ENCODE measurements around the gene ASTN2.

Gene ASTN2

DNA sequence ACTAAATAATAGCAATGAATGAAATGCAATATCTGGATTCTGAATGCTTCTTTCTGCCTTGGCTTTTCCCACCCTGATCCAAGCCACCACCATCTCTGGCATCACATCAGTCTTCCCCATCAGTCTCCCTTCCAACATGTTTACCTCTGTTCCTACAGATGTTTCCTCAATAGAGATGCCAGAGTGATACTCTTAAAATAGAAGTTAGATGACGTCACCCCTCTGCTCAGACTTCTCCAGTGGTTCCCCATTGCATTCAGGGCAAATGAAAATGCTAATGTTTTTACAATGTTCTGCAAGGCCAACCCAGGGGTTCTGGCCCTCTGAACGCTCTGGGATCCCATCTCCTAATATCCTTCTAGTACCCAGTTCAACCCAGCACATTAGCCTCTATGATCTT, 422.0 kb downstream of the ASTN2 start:
- no peak for DNase-seq

DNA sequence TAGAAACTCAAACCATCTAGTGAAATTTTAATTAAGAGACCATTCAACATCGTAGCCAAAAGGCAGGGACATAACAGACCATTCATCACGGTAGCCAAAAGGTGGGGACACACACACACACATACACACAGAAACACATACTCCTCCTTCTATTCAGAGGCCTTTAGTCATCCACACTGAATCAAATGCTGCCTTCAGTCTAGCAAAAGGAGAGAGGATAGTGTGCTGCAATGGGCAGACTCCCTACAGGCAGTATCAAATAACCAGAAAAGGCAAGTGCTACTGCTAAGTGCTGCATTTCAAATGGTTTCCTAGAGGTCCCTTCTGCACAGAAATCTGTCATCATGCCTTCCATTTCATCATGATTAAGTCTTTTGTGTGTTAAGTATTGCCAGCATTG, 423.8 kb downstream of the ASTN2 start:
- no peak for DNase-seq

- no peak for DNase-seq
Measured at GRCh38 chr9:116990592-116990991, 424.3 kb downstream of the ASTN2 start.

DNA sequence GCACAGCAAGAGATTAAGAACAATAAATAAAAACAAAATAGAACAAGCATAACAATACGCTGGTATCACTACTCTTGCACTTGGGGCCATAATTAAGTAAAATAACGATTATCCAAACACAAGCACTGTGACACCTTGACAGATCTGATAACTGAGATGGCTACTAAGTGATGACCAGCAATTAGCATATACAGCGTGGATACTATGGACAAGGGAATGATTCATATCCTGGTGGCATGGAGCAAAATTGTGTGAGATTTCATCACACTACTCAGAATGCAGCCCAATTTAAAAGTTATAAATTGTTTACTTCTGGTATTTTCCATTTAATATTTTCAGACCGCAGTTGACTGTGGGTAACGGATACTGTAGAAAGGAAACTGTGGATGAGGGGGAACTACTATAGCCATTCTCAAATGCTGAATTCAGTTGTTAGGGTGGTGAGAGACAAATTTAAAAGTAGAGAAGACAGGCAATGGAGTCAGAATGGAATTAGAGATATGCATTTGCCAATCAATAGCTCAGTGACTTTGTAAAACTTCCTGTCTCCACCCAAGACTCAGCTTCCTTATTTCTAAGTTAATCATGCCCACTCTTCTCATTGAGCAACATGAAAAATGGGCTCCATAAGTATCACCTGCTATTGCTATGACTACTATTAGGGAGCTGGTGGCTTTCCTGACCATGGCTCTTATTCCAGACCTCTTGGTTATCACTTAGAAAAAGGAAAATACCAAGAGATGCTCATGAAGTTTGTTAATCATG, 427.0 kb downstream of the ASTN2 start:
- no peak for DNase-seq

- no peak for DNase-seq
Measured at GRCh38 chr9:116986015-116986414, 428.8 kb downstream of the ASTN2 start.

DNA sequence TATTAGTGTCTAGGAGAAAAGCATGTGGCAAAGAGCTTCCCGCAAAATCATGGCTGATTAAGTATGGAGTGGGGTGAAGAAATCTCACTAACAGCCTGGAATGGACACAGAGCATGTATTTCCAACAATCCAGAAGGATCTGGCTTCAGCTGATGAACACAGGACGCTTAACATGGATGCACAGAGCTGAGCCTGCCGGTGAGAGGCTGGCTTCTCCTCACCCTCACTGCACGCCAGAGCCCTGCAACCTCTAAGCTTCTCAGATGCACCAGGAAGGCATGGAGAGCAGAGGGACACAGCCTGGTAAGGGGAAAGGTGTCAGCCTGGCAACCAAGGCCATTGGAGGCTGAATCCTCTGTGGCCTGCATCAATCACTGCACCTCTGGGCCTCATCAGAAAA, 429.3 kb downstream of the ASTN2 start:
- DNase-seq, result no peak

- no peak for DNase-seq
Measured at GRCh38 chr9:116984111-116984510, 430.7 kb downstream of the ASTN2 start.

DNA sequence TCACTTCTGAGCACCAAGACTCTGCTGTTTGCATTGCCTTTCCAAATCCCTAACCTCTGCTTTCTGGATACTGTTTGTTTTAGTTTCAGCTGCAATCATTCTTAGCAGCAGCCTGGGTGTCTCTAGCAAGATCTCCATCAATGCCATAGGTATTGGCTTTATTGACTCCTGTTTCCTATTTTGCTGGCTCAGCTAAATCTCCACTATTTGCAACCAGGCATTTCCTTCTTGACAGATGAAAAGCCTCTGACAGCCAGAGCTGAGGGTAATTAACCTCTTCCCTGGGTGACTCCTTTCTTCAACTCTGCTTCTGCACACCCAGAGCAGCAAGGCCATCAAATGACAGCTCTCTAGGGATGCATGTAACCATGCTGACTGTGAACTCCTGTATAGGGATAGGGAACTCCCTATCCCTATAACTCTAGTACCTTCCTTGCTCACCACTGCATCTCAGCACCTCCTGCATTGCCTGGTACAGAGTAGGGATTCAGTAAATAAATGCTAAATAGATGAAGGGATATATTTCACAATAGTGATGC, 434.2 kb downstream of the ASTN2 start:
- DNase-seq, result no peak

GRCh38 chr9:116979456-116979855, 435.4 kb downstream of the ASTN2 start:
- no peak for DNase-seq

DNA sequence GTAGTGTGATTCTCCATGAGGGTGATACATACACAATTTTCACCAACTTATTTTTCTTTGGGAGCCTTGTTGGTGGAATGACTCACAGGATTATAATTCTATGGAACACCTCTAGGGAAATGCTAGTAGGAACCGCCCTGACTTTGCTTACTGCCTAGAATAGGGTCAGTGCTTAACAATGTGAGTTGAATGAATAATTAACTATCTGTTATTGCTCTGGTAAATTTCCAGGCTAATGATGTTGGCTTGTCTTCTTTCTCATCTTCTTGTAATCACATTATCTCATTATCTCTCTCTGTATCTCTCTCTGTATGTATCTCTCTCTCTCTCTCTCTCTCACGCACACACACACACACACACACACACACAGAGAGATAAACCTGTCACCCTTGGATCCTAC, 436.7 kb downstream of the ASTN2 start:
- no peak for DNase-seq

GRCh38 chr9:116975126-116975525, 439.7 kb downstream of the ASTN2 start:
- DNase-seq, result no peak

- DNase-seq, result no peak
Measured at GRCh38 chr9:116966199-116966598, 448.7 kb downstream of the ASTN2 start.

- DNase-seq, result no peak
Measured at GRCh38 chr9:116964258-116964657, 450.6 kb downstream of the ASTN2 start.

DNA sequence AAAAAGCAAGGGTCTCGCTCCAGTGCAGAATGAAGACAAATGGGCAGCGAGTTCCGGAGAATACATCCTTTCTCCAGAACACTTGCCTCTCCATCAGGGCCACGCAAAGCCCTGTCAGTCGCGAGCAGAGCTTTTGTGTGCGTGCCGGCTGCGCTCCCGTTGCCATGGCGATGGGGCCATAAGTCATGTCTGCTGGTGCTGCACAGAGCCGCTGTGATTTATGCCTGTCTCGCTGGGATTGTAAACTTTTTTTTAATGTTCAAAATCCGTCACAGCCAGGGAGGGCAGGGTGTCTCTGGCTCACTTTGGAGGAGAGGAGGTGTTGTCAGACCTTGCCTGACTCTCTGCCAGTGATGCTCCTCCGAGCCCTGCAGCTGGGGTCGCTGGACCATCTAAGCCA, 455.0 kb downstream of the ASTN2 start:
- DNase-seq, result peak; percentile 67

- DNase-seq, result no peak
Measured at GRCh38 chr9:116958881-116959280, 456.0 kb downstream of the ASTN2 start.

- no peak for DNase-seq
Measured at GRCh38 chr9:116954731-116955130, 460.1 kb downstream of the ASTN2 start.

GRCh38 chr9:116953271-116953670, 461.6 kb downstream of the ASTN2 start:
- no peak for DNase-seq

GRCh38 chr9:116952436-116952810, 462.4 kb downstream of the ASTN2 start:
- DNase-seq, result no peak

- DNase-seq, result no peak
Measured at GRCh38 chr9:116951588-116952435, 463.0 kb downstream of the ASTN2 start.

- DNase-seq, result no peak
Measured at GRCh38 chr9:116945817-116946216, 469.0 kb downstream of the ASTN2 start.

GRCh38 chr9:116944714-116945534, 469.9 kb downstream of the ASTN2 start:
- no peak for DNase-seq

- no peak for DNase-seq
Measured at GRCh38 chr9:116943970-116944369, 470.9 kb downstream of the ASTN2 start.

- DNase-seq, result no peak
Measured at GRCh38 chr9:116942593-116943061, 472.2 kb downstream of the ASTN2 start.
